Fibroblast of lung (primary cell): ENCODE data around the gene PGP. TPM values are rescaled to one million over a fixed set of nuclear protein-coding genes. Genes with fewer than 3 reads are reported as not detected.

Experiments
- DNase-seq, 2 donors: peaks; one replicate each; pipeline versions ENCODE4 v3.0.0 to v3.0.0-alpha.2; 2010; ENCODE audit warnings: low read depth in 2 of 2
- H2AFZ ChIP-seq: 2 replicates; pipeline ENCODE4 v1.5.1; 2012; ENCODE audit warnings: low read length, control low read depth, inconsistent platforms
- H3K27ac ChIP-seq: 2 replicates; pipeline ENCODE4 v1.5.1; 2011; ENCODE audit warnings: low read length, control low read depth; ENCODE audit not compliant: insufficient read depth
- H3K27me3 ChIP-seq: 2 replicates; pipeline ENCODE4 v1.5.1; 2011; ENCODE audit warnings: mild to moderate bottlenecking, low read length; ENCODE audit not compliant: control insufficient read depth, insufficient read depth
- H3K36me3 ChIP-seq: 2 replicates; pipeline ENCODE4 v1.5.1; 2011; ENCODE audit warnings: low read length; ENCODE audit not compliant: control insufficient read depth, insufficient read depth
- H3K4me1 ChIP-seq: 2 replicates; pipeline ENCODE4 v1.5.1; 2011; ENCODE audit warnings: low read length; ENCODE audit not compliant: control insufficient read depth, insufficient read depth; ENCODE audit errors: extremely low read depth
- H3K4me2 ChIP-seq: 2 replicates; pipeline ENCODE4 v1.5.1; 2011; ENCODE audit warnings: low read length, control low read depth; ENCODE audit not compliant: insufficient read depth; ENCODE audit errors: extremely low read depth
- H3K4me3 ChIP-seq, 4 experiments: fragments of 200-600 bp in 1 of 4; sonication (generic) in 1 of 4; replicated peaks in 1 of 4; 2 replicates each; pipeline ENCODE4 v1.5.1; 2011 to 2016; ENCODE audit warnings: low read length in 4 of 4, low read depth in 3 of 4, mild to moderate bottlenecking in 3 of 4, control low read depth in 2 of 4, inconsistent platforms in 1 of 4, mixed read lengths in 1 of 4; ENCODE audit not compliant: insufficient read depth in 1 of 4; ENCODE audit errors: control extremely low read depth in 1 of 4
- H3K79me2 ChIP-seq: 2 replicates; pipeline ENCODE4 v1.5.1; 2012; ENCODE audit warnings: mild to moderate bottlenecking, low read length, inconsistent platforms; ENCODE audit not compliant: control insufficient read depth, insufficient read depth
- H3K9ac ChIP-seq: 2 replicates; pipeline ENCODE4 v1.5.1; 2011; ENCODE audit warnings: mild to moderate bottlenecking, low read length, control low read depth; ENCODE audit not compliant: insufficient read depth
- H3K9me3 ChIP-seq: 2 replicates; pipeline ENCODE4 v1.5.1; 2012; ENCODE audit warnings: low read depth, low read length; ENCODE audit not compliant: control insufficient read depth, insufficient read depth
- H4K20me1 ChIP-seq: 2 replicates; pipeline ENCODE4 v1.5.1; 2011; ENCODE audit warnings: low read length; ENCODE audit not compliant: control insufficient read depth, insufficient read depth; ENCODE audit errors: extremely low read depth
- EZH2 ChIP-seq: IDR thresholded peaks from 2 replicates; pipeline ENCODE4 v1.5.1; 2012; ENCODE audit warnings: low read length, control low read depth, mild to moderate bottlenecking; ENCODE audit errors: missing control alignments
- polyA plus RNA-seq, 2 donors: library from polyadenylated mRNA; depleted of rRNA in 1 of 2; stranded (reverse) in 1 of 2; unstranded in 1 of 2; fragments of >200 nt; gene quantifications; 2 replicates each; pipeline ENCODE4 v1.2.1, GENCODE V29; 2011 to 2012; ENCODE audit warnings: missing spikeins in 1 of 2
- total RNA-seq: library from RNA; depleted of rRNA; stranded (reverse); fragments of >200 nt; gene quantifications from 2 replicates; pipeline ENCODE4 v1.2.1, GENCODE V29; 2014
- TF ChIP-seq, protein P1 (sequence below), 2 donors: IDR thresholded peaks in 1 of 2; conservative IDR thresholded peaks in 1 of 2; 1 replicate in 1 of 2; 2 replicates in 1 of 2; pipeline ENCODE4 v1.5.1; 2011 to 2012; ENCODE audit warnings: low read length in 2 of 2, control low read depth in 1 of 2, inconsistent platforms in 1 of 2, low read depth in 1 of 2, mild to moderate bottlenecking in 1 of 2

Gene PGP
- total and polyA plus RNA-seq, 2 donors (not counting 1 experiment from before 2014, with no cell fraction given): 4.2 to 9.6 TPM

GRCh38 chr16:2170587-2171435, 43.8 kb downstream of the PGP start:
- Histone ChIP-seq H4K20me1 (no peaks in the 10 kb centered on the region), H3K27me3 (no peaks in the 10 kb centered on the region), H3K4me3 (no peak overlapping the region), H3K27ac (no peak overlapping the region), H3K4me2 (no peak overlapping the region), H3K79me2 (peaks cover 3% of the 10 kb centered on the region), H3K4me1 (no peaks in the 10 kb centered on the region), H3K36me3 (peaks cover 49% of the 10 kb centered on the region), H3K9me3 (no peaks in the 10 kb centered on the region), H3K9ac (no peak overlapping the region), H2AFZ (no peak overlapping the region)
- no peak for DNase-seq
- no peak for TF ChIP-seq EZH2
- TF ChIP-seq, protein P1, sequence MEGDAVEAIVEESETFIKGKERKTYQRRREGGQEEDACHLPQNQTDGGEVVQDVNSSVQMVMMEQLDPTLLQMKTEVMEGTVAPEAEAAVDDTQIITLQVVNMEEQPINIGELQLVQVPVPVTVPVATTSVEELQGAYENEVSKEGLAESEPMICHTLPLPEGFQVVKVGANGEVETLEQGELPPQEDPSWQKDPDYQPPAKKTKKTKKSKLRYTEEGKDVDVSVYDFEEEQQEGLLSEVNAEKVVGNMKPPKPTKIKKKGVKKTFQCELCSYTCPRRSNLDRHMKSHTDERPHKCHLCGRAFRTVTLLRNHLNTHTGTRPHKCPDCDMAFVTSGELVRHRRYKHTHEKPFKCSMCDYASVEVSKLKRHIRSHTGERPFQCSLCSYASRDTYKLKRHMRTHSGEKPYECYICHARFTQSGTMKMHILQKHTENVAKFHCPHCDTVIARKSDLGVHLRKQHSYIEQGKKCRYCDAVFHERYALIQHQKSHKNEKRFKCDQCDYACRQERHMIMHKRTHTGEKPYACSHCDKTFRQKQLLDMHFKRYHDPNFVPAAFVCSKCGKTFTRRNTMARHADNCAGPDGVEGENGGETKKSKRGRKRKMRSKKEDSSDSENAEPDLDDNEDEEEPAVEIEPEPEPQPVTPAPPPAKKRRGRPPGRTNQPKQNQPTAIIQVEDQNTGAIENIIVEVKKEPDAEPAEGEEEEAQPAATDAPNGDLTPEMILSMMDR (conservative IDR thresholded peaks at IDR 0.05 in 1 of 2, IDR thresholded peaks at IDR 0.05 in 1 of 2; ENCODE audit: low read depth in 1 of 2, low read length in 2 of 2): no peak

DNA sequence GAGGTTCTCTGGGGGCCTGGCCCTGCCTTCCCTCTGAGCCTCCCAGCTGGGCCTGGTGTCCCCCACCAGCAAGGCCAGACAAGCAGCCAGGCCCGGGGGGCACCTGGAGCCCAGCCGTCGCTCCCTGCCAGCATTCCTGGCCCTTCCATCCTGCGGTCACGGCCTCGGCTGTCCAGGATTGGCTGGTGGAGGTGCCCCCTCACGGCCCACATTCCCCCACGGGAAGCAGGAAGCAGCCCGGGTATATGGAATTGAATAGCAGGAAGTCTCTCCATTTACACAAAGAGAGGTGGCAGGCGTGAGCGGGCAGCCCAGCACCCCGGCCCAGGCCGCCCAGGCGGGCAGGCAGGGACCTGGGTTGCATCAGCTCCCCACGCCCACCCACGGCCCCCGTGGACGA, 44.6 kb downstream of the PGP start:
- H3K4me3 ChIP-seq: no peak overlapping the region

DNA sequence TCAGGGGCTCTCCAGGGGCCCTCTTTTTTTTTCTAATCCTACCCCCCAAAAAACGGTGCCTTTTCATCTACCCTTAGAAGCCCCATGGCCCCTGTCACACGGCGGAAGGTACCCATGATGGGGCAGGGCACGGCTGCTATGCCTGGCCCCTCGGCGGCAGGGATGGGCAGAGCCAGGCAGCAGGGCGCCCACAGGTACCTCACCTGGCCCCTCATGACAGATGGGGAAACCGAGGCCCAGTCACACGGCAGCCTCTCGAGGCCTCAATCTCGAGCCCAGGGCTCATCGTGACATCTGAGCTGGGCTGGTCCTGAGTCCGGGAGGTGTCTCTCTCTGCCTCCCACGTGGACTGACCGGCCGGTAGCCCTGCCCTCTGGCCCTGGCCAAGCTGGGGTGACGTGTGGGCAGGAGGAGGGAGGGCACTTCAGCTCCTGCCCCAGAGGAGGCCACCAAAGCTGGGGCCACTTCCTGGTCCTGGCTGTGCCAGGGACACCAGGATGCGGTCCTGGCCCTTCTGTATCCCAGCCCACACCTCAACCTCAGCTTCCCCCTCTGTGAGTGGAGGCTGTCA, 47.5 kb downstream of the PGP start:
- H3K9me3 ChIP-seq: no peaks in the 10 kb centered on the region
- TF ChIP-seq EZH2: no peak
- TF ChIP-seq, protein P1 (conservative IDR thresholded peaks at IDR 0.05 in 1 of 2, IDR thresholded peaks at IDR 0.05 in 1 of 2; ENCODE audit: low read depth in 1 of 2, low read length in 2 of 2): no peak
- no peak overlapping the region for H3K27ac ChIP-seq
- H3K4me1 ChIP-seq: no peaks in the 10 kb centered on the region
- DNase-seq: no peak
- H3K36me3 ChIP-seq: peaks cover 26% of the 10 kb centered on the region
- H3K4me3 ChIP-seq: no peak overlapping the region
- H4K20me1 ChIP-seq: no peaks in the 10 kb centered on the region
- no peak overlapping the region for H3K9ac ChIP-seq
- no peak overlapping the region for H2AFZ ChIP-seq
- H3K27me3 ChIP-seq: no peaks in the 10 kb centered on the region
- H3K4me2 ChIP-seq: no peak overlapping the region
- H3K79me2 ChIP-seq: peaks cover 31% of the 10 kb centered on the region

More for the DNA sequence above, 44.6 kb downstream of the PGP start:
- Histone ChIP-seq H2AFZ (no peak overlapping the region), H3K4me2 (no peak overlapping the region), H3K4me1 (no peaks in the 10 kb centered on the region), H3K27ac (no peak overlapping the region), H3K9me3 (no peaks in the 10 kb centered on the region), H4K20me1 (no peaks in the 10 kb centered on the region), H3K79me2 (peaks cover 8% of the 10 kb centered on the region), H3K27me3 (no peaks in the 10 kb centered on the region), H3K9ac (no peak overlapping the region), H3K36me3 (peaks cover 41% of the 10 kb centered on the region)
- no peak for DNase-seq
- TF ChIP-seq, protein P1 (conservative IDR thresholded peaks at IDR 0.05 in 1 of 2, IDR thresholded peaks at IDR 0.05 in 1 of 2; ENCODE audit: low read depth in 1 of 2, low read length in 2 of 2): no peak
- TF ChIP-seq EZH2: no peak
